GM18511 (cell line): ENCODE data around the gene CFAP221.
A peak's percentile ranks its signal among the peaks of the same experiment; 100 is the strongest.

ENCODE experiments used
- ATAC-seq: cut with Tn5 transposase; IDR thresholded peaks from one replicate; pipeline ENCODE4 v1.9.1; 2021; ENCODE audit warnings: mild to moderate bottlenecking, moderate library complexity; ENCODE audit not compliant: unreplicated experiment

CFAP221 gene

DNA sequence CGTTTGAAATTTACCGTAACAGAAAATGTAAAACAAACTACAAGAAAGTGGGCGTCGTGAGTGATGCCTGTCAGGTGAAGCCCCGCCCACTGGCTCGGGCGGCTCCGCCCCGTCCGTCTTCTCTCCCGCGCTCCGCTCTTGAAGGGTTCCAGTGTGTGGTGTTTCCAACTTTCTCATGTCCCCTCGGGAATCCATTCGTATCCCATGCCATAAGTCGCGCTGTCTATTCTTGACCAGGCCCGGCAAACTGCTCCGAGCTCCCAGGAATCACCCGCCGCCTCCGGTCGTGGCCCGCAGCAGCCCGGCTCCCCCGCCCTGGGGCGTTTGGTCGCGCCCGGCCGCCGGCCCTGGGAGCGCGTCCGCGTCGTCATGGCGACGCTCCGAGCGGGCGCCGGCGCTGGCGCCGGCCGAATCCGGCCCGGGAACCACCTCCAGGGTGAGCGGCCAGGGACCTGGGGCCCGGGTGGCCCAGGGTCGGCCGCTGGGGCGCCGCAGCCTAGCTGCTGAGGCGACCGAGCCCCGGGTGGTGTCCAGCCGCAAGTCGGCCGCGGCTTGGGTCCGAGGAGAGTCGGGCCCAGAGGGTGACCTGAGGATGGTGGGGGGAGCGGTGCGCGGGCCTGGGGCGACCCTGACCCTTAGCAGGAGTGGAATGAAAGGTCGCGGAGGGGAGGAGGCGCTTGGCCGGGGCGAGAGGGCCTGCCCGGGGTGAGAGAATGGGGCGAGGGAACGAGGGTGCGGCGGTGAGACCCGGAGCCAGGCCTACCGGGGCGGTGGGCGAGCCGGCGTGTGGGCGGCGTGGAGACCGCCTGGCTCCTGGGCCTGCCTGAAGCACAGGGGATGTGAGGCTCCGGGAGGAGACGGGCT lies at the start of gene CFAP221:
Gene CFAP221, plus strand, starts transcription at position 375 of the 864 bp plus-strand sequence. CDS start 1,683 bp downstream, outside the sequence.
- peak; percentile 73 for ATAC-seq

GRCh38 chr2:119495948-119496347 lies 48.3 kb upstream of the CFAP221 start:
- ATAC-seq: no peak

- ATAC-seq: no peak
These were observed 47.6 kb upstream of the CFAP221 start for GRCh38 chr2:119496682-119497081.

DNA sequence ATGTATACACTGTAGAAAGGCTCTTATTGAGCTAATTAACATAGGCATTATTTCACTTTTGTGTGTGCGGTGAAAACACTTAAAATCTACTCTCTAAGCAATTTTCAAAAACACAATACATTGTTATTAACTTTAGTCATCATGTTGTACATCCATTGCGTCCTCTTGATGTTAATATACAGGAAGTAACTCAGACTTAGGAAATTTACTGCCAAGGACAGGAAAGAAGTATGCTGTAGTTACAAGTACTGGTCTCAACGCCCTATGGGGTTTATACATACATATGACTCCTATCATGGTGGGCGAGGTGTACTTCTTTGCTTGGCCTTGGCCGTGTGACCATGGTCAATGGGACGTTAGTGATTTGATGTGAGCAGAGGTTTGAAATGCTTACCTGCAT lies 35.5 kb upstream of the CFAP221 start:
- ATAC-seq: no peak

GRCh38 chr2:119511989-119512388 lies 32.3 kb upstream of the CFAP221 start:
- no peak for ATAC-seq

GRCh38 chr2:119512946-119513345 lies 31.3 kb upstream of the CFAP221 start:
- ATAC-seq: no peak

GRCh38 chr2:119513832-119514231 lies 30.4 kb upstream of the CFAP221 start:
- ATAC-seq: no peak

- ATAC-seq: no peak
These were observed 28.1 kb upstream of the CFAP221 start for GRCh38 chr2:119516121-119516520.

- ATAC-seq: peak; percentile 92
These were observed 26.8 kb upstream of the CFAP221 start for GRCh38 chr2:119517433-119517832.

GRCh38 chr2:119518401-119519056 lies 25.7 kb upstream of the CFAP221 start:
- ATAC-seq: no peak

- no peak for ATAC-seq
These were observed 25.2 kb upstream of the CFAP221 start for GRCh38 chr2:119519057-119519408.

- no peak for ATAC-seq
These were observed 23.4 kb upstream of the CFAP221 start for GRCh38 chr2:119520696-119521432.

GRCh38 chr2:119521433-119522050 lies 22.7 kb upstream of the CFAP221 start:
- no peak for ATAC-seq

GRCh38 chr2:119522671-119523070 lies 21.6 kb upstream of the CFAP221 start:
- ATAC-seq: no peak

GRCh38 chr2:119523383-119523951 lies 20.8 kb upstream of the CFAP221 start:
- ATAC-seq: no peak

- ATAC-seq: no peak
These were observed 20.1 kb upstream of the CFAP221 start, which contains the start of gene SCTR for GRCh38 chr2:119523952-119524694. Gene SCTR, minus strand, starts transcription at chr2:119524483. Its CDS starts 257 bp downstream, at chr2:119524226.

GRCh38 chr2:119525614-119526013 lies 18.6 kb upstream of the CFAP221 start:
- ATAC-seq: no peak

GRCh38 chr2:119527999-119528398 lies 16.2 kb upstream of the CFAP221 start:
- ATAC-seq: no peak

GRCh38 chr2:119531292-119531691 lies 13.0 kb upstream of the CFAP221 start:
- no peak for ATAC-seq

DNA sequence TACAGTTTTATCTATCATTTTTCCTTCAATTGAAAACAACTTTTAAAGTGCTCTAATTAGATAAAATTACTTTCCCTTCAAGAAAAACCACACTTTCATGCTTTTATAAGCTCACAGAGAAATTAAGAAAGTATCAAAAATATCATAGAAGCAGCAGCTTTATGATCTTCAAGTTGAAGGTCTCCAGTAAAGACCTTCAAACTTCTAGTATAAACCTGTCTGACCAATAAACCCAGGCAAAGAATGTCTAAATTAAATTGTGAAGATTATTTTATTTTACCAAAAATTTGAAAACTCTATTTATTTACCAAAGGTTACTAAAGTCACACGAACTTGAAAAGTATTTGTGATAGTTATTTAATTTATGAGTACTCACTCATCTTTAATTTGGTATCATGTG lies 10.7 kb upstream of the CFAP221 start:
- no peak for ATAC-seq
